Kidney (tissue), 14 donors: ENCODE data around the gene ZCWPW1. TPM values are rescaled to one million over a fixed set of nuclear protein-coding genes. Genes with fewer than 3 reads are reported as not detected.
"Not testable (repeated sequence)": the region's sequence is repeated elsewhere in the genome, so short reads cannot be mapped to it uniquely, and the experiment has no call there.

ENCODE experiments used
- DNase-seq, 5 donors: peaks; one replicate each; pipeline ENCODE4 v3.0.0-alpha.2; 2013 to 2020
- FAIRE-seq: peaks from 2 replicates; lab custom pipeline; 2012; peaks lifted over from hg19 to GRCh38; lab: Jason Lieb, UNC
- H3K27ac ChIP-seq, 2 donors: one replicate each; pipeline ENCODE4 v1.7.0; 2013; ENCODE audit warnings: low read depth in 2 of 2, low read length in 2 of 2, inconsistent platforms in 1 of 2
- H3K27me3 ChIP-seq: one replicate; pipeline ENCODE4 v1.7.1; 2013; ENCODE audit warnings: low read length, inconsistent platforms; ENCODE audit not compliant: control insufficient read depth, insufficient read depth
- H3K36me3 ChIP-seq, 3 donors: one replicate each; pipeline versions ENCODE4 v1.7.0 to v1.7.1; 2013; ENCODE audit warnings: low read length in 3 of 3, control low read depth in 1 of 3, inconsistent platforms in 1 of 3; ENCODE audit not compliant: insufficient read depth in 3 of 3, control insufficient read depth in 2 of 3
- H3K4me1 ChIP-seq, 3 donors: one replicate each; pipeline versions ENCODE4 v1.7.0 to v1.7.1; 2013; ENCODE audit warnings: low read length in 3 of 3, inconsistent platforms in 1 of 3, low read depth in 1 of 3; ENCODE audit not compliant: control insufficient read depth in 2 of 3, insufficient read depth in 2 of 3
- H3K4me3 ChIP-seq, 3 donors: one replicate each; pipeline versions ENCODE4 v1.7.0 to v1.8.1; 2013; ENCODE audit warnings: low read length in 3 of 3, control low read depth in 1 of 3, inconsistent platforms in 1 of 3
- H3K9ac ChIP-seq, 3 donors: one replicate each; pipeline versions ENCODE4 v1.7.0 to v1.7.1; 2013; ENCODE audit warnings: low read length in 3 of 3, control low read depth in 1 of 3, inconsistent platforms in 1 of 3
- H3K9me3 ChIP-seq, 3 donors: one replicate each; pipeline versions ENCODE4 v1.7.0 to v1.7.1; 2013; ENCODE audit warnings: low read length in 3 of 3, control low read depth in 1 of 3, inconsistent platforms in 1 of 3; ENCODE audit not compliant: control insufficient read depth in 2 of 3, insufficient read depth in 1 of 3
- CTCF ChIP-seq: IDR thresholded peaks from 3 replicates; pipeline ENCODE4 v1.5.1; 2012; ENCODE audit warnings: mild to moderate bottlenecking, moderate library complexity, borderline replicate concordance; ENCODE audit not compliant: insufficient read depth; ENCODE audit errors: extremely low read depth
- intact Hi-C: fragments of 100-400 bp; cut with DNase I; formaldehyde crosslinking; loops from one replicate; pipeline ENCODE4 v1.11.1; 2022
- polyA plus RNA-seq: library from polyadenylated mRNA; stranded (reverse); fragments of 350-450 nt; fragmentation: Illumina TruSeq; extraction: RNeasy Lipid Tissue Mini Kit (QIAGEN cat#74804); gene quantifications from one replicate; pipeline ENCODE4 v1.2.3, GENCODE V29; 2014; ENCODE audit warnings: low read depth, low replicate concordance; ENCODE audit not compliant: insufficient read depth
- total RNA-seq: library from RNA; stranded (reverse); fragmentation: NEBNext Ultra II Directional; extraction: Animal tissue kit (Norgen Biotek cat#: 25700); gene quantifications from one replicate; pipeline ENCODE4 v1.2.1, GENCODE V29; 2021
- donor health status: control.
- donor health status: control.
- donor health status: control.
- donor health status: control.
- donor health status: control.
- donor health status: DM: yes; HTN: yes; CAD: no.
- donor health status: Normal renal cell carcinoma (clear cell type).

ZCWPW1 gene
- total and polyA plus RNA-seq, 2 donors from 2014 or later: 3.0 to 7.9 TPM

DNA sequence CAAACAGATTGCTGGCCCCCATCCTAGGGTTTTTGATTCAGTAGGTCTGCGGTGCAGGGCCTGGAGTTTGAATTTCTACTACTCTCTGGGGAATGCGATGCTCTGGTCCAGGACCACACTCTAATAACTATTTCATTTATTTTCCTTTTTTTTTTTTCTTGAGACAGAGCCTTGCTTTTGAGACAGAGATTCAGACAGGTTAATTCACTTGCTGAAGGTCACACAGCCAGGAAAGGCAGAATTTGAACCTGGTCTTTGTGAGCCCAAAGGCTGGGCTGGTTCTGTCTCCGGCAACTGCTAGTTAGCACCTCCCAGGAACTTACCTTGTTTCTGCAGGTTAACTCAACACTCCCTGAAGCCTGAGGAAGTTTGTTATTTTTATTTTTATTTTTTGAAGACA is 24.0 kb upstream of the ZCWPW1 start:
- H3K9ac ChIP-seq: no peak overlapping the region
- no peaks in the 10 kb centered on the region for H3K36me3 ChIP-seq
- no peaks in the 10 kb centered on the region for H3K9me3 ChIP-seq
- H3K4me3 ChIP-seq: no peak overlapping the region
- TF ChIP-seq CTCF: no peak
- intact Hi-C loops: no loop called here
- FAIRE-seq: no peak
- H3K27me3 ChIP-seq: no peaks in the 10 kb centered on the region
- DNase-seq: no peak
- H3K27ac ChIP-seq: no peak overlapping the region
- peaks cover 0 to 3% (median 0%) of the 10 kb centered on the region in 3 donors for H3K4me1 ChIP-seq

- no peaks in the 10 kb centered on the region for H3K9me3 ChIP-seq
- H3K27me3 ChIP-seq: no peaks in the 10 kb centered on the region
- H3K9ac ChIP-seq: no peak overlapping the region
- TF ChIP-seq CTCF: no peak
- no peak overlapping the region for H3K27ac ChIP-seq
- FAIRE-seq (no peak), DNase-seq (no peak)
- no peaks in the 10 kb centered on the region for H3K36me3 ChIP-seq
- intact Hi-C loops: no loop called here
- peaks cover 0 to 3% (median under 1%) of the 10 kb centered on the region in 3 donors for H3K4me1 ChIP-seq
- H3K4me3 ChIP-seq: no peak overlapping the region
Measured at GRCh38 chr7:100449190-100449795, 20.8 kb upstream of the ZCWPW1 start.

GRCh38 chr7:100447363-100447762 is 18.9 kb upstream of the ZCWPW1 start:
- H3K9ac ChIP-seq, H3K9me3 ChIP-seq, H3K4me1 ChIP-seq, intact Hi-C loops, H3K36me3 ChIP-seq, H3K4me3 ChIP-seq, H3K27me3 ChIP-seq, FAIRE-seq, H3K27ac ChIP-seq: not testable (repeated sequence)
- DNase-seq: peak in 1 of 5 donors; percentile 6

- H3K36me3 ChIP-seq: no peaks in the 10 kb centered on the region
- no peak overlapping the region for H3K27ac ChIP-seq
- TF ChIP-seq CTCF: no peak
- peaks cover 0 to 5% (median 3%) of the 10 kb centered on the region in 3 donors for H3K4me1 ChIP-seq
- H3K4me3 ChIP-seq: no peak overlapping the region
- intact Hi-C loops: no loop called here
- no peaks in the 10 kb centered on the region for H3K9me3 ChIP-seq
- H3K9ac ChIP-seq: no peak overlapping the region
- DNase-seq (peak in 1 of 5 donors; percentile 2), FAIRE-seq (no peak)
- H3K27me3 ChIP-seq: no peaks in the 10 kb centered on the region
Measured at GRCh38 chr7:100446040-100446439, 17.5 kb upstream of the ZCWPW1 start.
